COLO829 (cell line): ENCODE data around the gene PTPRE.
"Not testable (repeated sequence)": the region's sequence is repeated elsewhere in the genome, so short reads cannot be mapped to it uniquely, and the experiment has no call there.

ENCODE experiments used
- DNase-seq: peaks from one replicate; pipeline ENCODE4 v3.0.0; 2012; ENCODE audit warnings: low spot score

The PTPRE gene

GRCh38 chr10:128074589-128074988, 167.7 kb downstream of the PTPRE start:
- DNase-seq, result no peak

GRCh38 chr10:128077155-128077875, 170.4 kb downstream of the PTPRE start:
- DNase-seq, result no peak

- peak; percentile 35 for DNase-seq
These were observed 171.4 kb downstream of the PTPRE start for GRCh38 chr10:128078136-128078969.

GRCh38 chr10:128080231-128080630, 173.3 kb downstream of the PTPRE start:
- no peak for DNase-seq

GRCh38 chr10:128080641-128081040, 173.7 kb downstream of the PTPRE start:
- DNase-seq, result no peak

- no peak for DNase-seq
These were observed 174.3 kb downstream of the PTPRE start for GRCh38 chr10:128081222-128081621.

GRCh38 chr10:128081720-128082119, 174.8 kb downstream of the PTPRE start:
- DNase-seq, result no peak

- DNase-seq, result no peak
These were observed 176.4 kb downstream of the PTPRE start for GRCh38 chr10:128083191-128083895.

GRCh38 chr10:128084364-128084763, 177.5 kb downstream of the PTPRE start:
- DNase-seq, result no peak

GRCh38 chr10:128084991-128085390, 178.1 kb downstream of the PTPRE start:
- DNase-seq, result no peak

- no peak for DNase-seq
These were observed 179.3 kb downstream of the PTPRE start for GRCh38 chr10:128086003-128086863.

- no peak for DNase-seq
These were observed 180.4 kb downstream of the PTPRE start for GRCh38 chr10:128087146-128087883.

- no peak for DNase-seq
These were observed 181.2 kb downstream of the PTPRE start for GRCh38 chr10:128087884-128088709.

- DNase-seq, result no peak
These were observed 184.8 kb downstream of the PTPRE start for GRCh38 chr10:128091636-128092210.

- no peak for DNase-seq
These were observed 185.6 kb downstream of the PTPRE start for GRCh38 chr10:128092454-128092853.

- DNase-seq, result not testable (repeated sequence)
These were observed 187.7 kb downstream of the PTPRE start for GRCh38 chr10:128094596-128094995.

GRCh38 chr10:128095027-128095752, 188.3 kb downstream of the PTPRE start:
- no peak for DNase-seq

- no peak for DNase-seq
These were observed 189.0 kb downstream of the PTPRE start for GRCh38 chr10:128095753-128096469.
